ENCODE measurements around the gene SLC35G2. TPM values are rescaled to one million over a fixed set of nuclear protein-coding genes. Genes with fewer than 3 reads are reported as not detected.
A peak's percentile ranks its signal among the peaks of the same experiment; 100 is the strongest.
"Not testable (repeated sequence)": the region's sequence is repeated elsewhere in the genome, so short reads cannot be mapped to it uniquely, and the experiment has no call there.

SLC35G2 gene
- total and polyA plus RNA-seq, 2 donors from 2014 or later: 4.2 to 5.4 TPM

DNA sequence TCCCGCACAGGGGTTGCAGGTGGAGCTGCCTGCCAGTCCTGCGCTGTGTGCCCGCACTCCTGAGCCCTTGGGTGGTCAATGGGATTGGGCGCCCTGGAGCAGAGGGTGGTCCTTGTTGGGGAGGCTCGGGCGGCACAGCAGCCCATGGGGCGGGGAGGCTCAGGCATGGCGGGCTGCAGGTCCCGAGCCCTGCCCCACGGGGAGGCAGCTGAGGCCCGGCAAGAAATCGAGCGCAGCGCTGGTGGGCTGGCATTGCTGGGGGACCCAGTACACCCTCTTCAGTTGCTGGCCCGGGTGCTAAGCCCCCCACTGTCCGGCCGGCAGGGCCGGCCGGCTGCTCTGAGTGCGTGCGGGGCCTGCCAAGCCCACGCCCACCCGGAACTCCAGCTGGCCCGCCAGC is 71.0 kb downstream of the SLC35G2 start:
- FAIRE-seq: no peak
- Histone ChIP-seq H3K36me3 (ENCODE audit: control insufficient read depth in 2 of 3, insufficient read depth in 3 of 3, low read length in 3 of 3) (no peaks in the 10 kb centered on the region), H3K27me3 (ENCODE audit: control insufficient read depth, insufficient read depth, low read length) (no peaks in the 10 kb centered on the region), H3K27ac (ENCODE audit: low read depth in 2 of 2, low read length in 2 of 2) (no peak overlapping the region), H3K4me3 (ENCODE audit: low read length in 3 of 3) (no peak overlapping the region), H3K9ac (ENCODE audit: low read length in 3 of 3) (no peak overlapping the region), H3K9me3 (ENCODE audit: control insufficient read depth in 2 of 3, insufficient read depth in 1 of 3, low read length in 3 of 3) (no peaks in the 10 kb centered on the region), H3K4me1 (ENCODE audit: control insufficient read depth in 2 of 3, insufficient read depth in 2 of 3, low read depth in 1 of 3, low read length in 3 of 3) (peaks cover 0 to 3% (median 0%) of the 10 kb centered on the region in 3 donors)
- TF ChIP-seq, protein P1, sequence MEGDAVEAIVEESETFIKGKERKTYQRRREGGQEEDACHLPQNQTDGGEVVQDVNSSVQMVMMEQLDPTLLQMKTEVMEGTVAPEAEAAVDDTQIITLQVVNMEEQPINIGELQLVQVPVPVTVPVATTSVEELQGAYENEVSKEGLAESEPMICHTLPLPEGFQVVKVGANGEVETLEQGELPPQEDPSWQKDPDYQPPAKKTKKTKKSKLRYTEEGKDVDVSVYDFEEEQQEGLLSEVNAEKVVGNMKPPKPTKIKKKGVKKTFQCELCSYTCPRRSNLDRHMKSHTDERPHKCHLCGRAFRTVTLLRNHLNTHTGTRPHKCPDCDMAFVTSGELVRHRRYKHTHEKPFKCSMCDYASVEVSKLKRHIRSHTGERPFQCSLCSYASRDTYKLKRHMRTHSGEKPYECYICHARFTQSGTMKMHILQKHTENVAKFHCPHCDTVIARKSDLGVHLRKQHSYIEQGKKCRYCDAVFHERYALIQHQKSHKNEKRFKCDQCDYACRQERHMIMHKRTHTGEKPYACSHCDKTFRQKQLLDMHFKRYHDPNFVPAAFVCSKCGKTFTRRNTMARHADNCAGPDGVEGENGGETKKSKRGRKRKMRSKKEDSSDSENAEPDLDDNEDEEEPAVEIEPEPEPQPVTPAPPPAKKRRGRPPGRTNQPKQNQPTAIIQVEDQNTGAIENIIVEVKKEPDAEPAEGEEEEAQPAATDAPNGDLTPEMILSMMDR (IDR thresholded peaks at IDR 0.05; ENCODE audit: borderline replicate concordance, extremely low read depth, insufficient read depth): no peak
- peak in 1 of 5 donors; percentile 65 for DNase-seq
- intact Hi-C loops (cut with DNase I): no loop called here

DNA sequence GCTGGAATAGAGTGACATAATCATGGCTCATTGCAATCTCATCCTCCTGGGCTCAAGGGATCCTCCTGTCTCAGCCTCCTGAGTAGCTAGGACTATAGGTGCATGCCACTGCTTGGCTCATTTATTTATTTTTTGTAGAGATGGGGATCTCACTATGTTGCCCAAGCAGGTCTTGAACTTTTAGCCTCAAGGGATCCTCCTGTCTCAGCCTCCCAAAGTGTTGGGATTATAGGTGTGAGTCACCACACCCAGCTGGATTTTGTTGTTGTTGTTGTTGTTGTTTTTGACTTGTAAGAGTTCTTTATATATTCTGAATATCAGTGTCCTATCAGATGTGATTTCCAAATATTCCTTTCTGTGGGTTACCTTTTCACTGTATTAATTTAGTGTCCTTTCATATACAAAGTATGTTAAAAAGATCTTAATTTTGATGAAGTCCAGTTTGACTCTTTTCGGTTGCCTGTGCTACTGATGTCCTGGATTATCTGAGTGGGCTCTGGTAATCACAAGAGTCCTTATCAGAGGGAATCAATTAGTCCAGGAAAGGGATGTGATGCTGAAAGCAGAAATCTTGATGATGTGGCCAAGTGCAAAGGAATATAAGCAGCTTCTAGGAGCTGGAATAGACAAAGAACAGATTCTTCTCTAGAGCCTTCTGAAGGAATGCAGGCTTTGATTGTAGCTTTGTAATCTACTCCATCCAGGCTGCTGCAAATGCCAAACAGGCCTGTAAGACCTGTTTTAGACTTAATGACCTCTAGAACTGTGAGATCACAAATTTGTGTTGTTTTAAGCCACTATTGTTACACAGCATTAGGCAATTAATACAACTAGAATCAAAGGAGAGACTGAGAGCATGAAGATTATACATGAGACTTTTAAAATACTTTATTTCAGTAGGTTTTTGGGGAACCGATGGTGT is 73.3 kb downstream of the SLC35G2 start:
- DNase-seq: no peak
- FAIRE-seq: no peak
- H3K4me1 ChIP-seq (ENCODE audit: control insufficient read depth in 2 of 3, insufficient read depth in 2 of 3, low read depth in 1 of 3, low read length in 3 of 3): peaks cover 0 to 3% (median 0%) of the 10 kb centered on the region in 3 donors

DNA sequence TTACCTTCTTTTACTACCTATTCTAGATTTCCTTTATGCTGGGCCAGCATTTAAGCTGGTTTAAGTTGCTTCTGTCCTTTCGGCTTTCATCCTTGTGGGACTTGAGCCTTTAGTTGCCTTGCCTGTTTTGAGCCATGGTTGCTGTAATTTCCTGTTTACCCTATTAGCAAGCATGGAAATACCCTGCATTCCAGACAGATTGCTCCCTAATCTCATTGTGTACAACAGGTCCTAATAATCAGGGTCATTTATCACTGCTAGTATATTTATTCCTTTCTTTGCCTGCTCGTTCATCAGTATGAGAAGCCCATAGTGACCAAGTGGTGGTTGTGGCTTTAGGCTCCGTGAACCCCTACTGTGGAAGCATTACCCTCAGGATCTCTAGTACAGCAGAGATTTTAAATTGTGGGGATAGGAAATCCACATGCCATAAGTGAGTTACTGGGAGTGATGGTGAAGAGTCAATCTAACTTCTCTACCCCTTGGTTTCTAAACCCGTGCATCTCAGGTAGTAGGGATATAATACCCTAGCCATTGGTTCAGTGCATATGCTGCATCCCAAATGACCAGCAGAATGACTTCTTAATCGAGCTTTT is 75.0 kb downstream of the SLC35G2 start:
- TF ChIP-seq, protein P1 (IDR thresholded peaks at IDR 0.05; ENCODE audit: borderline replicate concordance, extremely low read depth, insufficient read depth): no peak
- no peaks in the 10 kb centered on the region for H3K9me3 ChIP-seq (ENCODE audit: control insufficient read depth in 2 of 3, insufficient read depth in 1 of 3, low read length in 3 of 3)
- H3K4me1 ChIP-seq (ENCODE audit: control insufficient read depth in 2 of 3, insufficient read depth in 2 of 3, low read depth in 1 of 3, low read length in 3 of 3): peaks cover 0 to 3% (median 0%) of the 10 kb centered on the region in 3 donors
- FAIRE-seq: no peak
- no peak overlapping the region for H3K9ac ChIP-seq (ENCODE audit: low read length in 3 of 3)
- H3K27me3 ChIP-seq (ENCODE audit: control insufficient read depth, insufficient read depth, low read length): no peaks in the 10 kb centered on the region
- no peak for DNase-seq
- peak overlapping the region in 1 of 3 donors; percentile 29 for H3K4me3 ChIP-seq (ENCODE audit: low read length in 3 of 3)
- H3K36me3 ChIP-seq (ENCODE audit: control insufficient read depth in 2 of 3, insufficient read depth in 3 of 3, low read length in 3 of 3): no peaks in the 10 kb centered on the region
- peak overlapping the region in 1 of 2 donors; percentile 76 for H3K27ac ChIP-seq (ENCODE audit: low read depth in 2 of 2, low read length in 2 of 2)
- intact Hi-C loops (cut with DNase I): no loop called here

More for the DNA sequence above, 73.3 kb downstream of the SLC35G2 start:
- Histone ChIP-seq H3K9ac (ENCODE audit: low read length in 3 of 3) (no peak overlapping the region), H3K36me3 (ENCODE audit: control insufficient read depth in 2 of 3, insufficient read depth in 3 of 3, low read length in 3 of 3) (no peaks in the 10 kb centered on the region), H3K27ac (ENCODE audit: low read depth in 2 of 2, low read length in 2 of 2) (no peak overlapping the region), H3K27me3 (ENCODE audit: control insufficient read depth, insufficient read depth, low read length) (no peaks in the 10 kb centered on the region), H3K4me3 (ENCODE audit: low read length in 3 of 3) (no peak overlapping the region), H3K9me3 (ENCODE audit: control insufficient read depth in 2 of 3, insufficient read depth in 1 of 3, low read length in 3 of 3) (no peaks in the 10 kb centered on the region)
- TF ChIP-seq, protein P1 (IDR thresholded peaks at IDR 0.05; ENCODE audit: borderline replicate concordance, extremely low read depth, insufficient read depth): no peak
- intact Hi-C loops (cut with DNase I): no loop called here

DNA sequence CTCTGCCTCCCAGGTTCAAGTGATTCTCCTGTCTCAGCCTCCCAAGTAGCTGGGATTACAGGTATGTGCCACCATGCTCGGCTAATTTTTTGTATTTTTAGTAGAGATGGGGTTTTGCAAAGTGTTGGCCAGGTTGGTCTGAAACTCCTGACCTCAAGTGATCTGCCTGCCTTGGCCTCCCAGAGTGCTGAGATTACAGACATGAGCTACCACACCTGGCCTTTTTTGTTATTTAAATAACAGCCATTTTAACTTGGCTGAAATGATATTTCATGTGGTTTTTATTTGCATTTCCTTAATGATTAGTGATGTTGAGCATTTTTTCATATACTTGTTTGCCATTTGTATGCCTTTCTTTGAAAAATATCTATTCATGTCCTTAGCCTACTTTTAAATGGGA is 78.2 kb downstream of the SLC35G2 start:
- H3K27ac ChIP-seq (ENCODE audit: low read depth in 2 of 2, low read length in 2 of 2); intact Hi-C loops (cut with DNase I); DNase-seq; H3K27me3 ChIP-seq (ENCODE audit: control insufficient read depth, insufficient read depth, low read length); H3K9ac ChIP-seq (ENCODE audit: low read length in 3 of 3); H3K36me3 ChIP-seq (ENCODE audit: control insufficient read depth in 2 of 3, insufficient read depth in 3 of 3, low read length in 3 of 3); H3K9me3 ChIP-seq (ENCODE audit: control insufficient read depth in 2 of 3, insufficient read depth in 1 of 3, low read length in 3 of 3); H3K4me3 ChIP-seq (ENCODE audit: low read length in 3 of 3); H3K4me1 ChIP-seq (ENCODE audit: control insufficient read depth in 2 of 3, insufficient read depth in 2 of 3, low read depth in 1 of 3, low read length in 3 of 3); FAIRE-seq: not testable (repeated sequence)

Data from kidney (tissue), 14 donors.